Measurements from ENCODE around the gene DACH2.

GRCh38 chrX:86809651-86810050, 661.4 kb downstream of the DACH2 start:
- TF ChIP-seq CTCF (IDR thresholded peaks at IDR 0.05; ENCODE audit: low read depth, low read length) (no peak), POLR2A (IDR thresholded peaks at IDR 0.05; ENCODE audit: extremely low read depth, insufficient read length) (no peak), MAX (IDR thresholded peaks at IDR 0.05; ENCODE audit: low read depth, low read length) (no peak), MYC (IDR thresholded peaks at IDR 0.05; ENCODE audit: low read depth, low read length) (no peak)
